Measurements from ENCODE around the gene SLC9C1. TPM values are rescaled to one million over a fixed set of nuclear protein-coding genes. Genes with fewer than 3 reads are reported as not detected.

Gene SLC9C1
- total RNA-seq, 1 experiment from 2014 or later: not detected

DNA sequence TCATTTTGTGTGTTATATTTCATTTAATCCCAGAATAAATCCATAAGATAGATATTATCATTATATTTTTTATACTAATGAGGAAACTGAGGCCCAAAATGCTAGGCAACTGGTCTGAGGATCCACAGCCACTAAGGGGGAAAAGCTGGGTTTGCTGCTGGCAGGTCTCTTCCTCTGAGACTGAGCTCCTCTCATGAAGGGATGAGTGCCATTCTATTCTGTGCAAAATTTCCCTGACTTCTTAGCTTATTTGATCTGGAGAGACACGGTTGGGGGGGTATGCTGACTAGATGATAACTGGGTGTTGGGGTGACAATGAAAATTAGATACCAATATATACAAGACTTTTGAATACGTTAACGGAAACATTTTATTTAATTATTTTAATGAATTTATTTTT is 162.9 kb downstream of the SLC9C1 start:
- no peaks in the 10 kb centered on the region for H3K4me1 ChIP-seq (ENCODE audit: insufficient read depth, low read length, poor library complexity, severe bottlenecking)
- ChIA-PET CTCF (no interaction called here), POLR2A (ENCODE audit: low non-redundant PET) (interaction anchor here (0.9 kb wide), 1 partner anchor 9 kb away, joined by 3 read pairs; no protein-coding TSS in a partner anchor)
- intact Hi-C loops (cut with micrococcal nuclease; ENCODE audit: unreplicated experiment): loop anchor here (10.0 kb wide), 1 partner anchor 184 kb away; no protein-coding TSS in a partner anchor
- TF ChIP-seq, protein P1, sequence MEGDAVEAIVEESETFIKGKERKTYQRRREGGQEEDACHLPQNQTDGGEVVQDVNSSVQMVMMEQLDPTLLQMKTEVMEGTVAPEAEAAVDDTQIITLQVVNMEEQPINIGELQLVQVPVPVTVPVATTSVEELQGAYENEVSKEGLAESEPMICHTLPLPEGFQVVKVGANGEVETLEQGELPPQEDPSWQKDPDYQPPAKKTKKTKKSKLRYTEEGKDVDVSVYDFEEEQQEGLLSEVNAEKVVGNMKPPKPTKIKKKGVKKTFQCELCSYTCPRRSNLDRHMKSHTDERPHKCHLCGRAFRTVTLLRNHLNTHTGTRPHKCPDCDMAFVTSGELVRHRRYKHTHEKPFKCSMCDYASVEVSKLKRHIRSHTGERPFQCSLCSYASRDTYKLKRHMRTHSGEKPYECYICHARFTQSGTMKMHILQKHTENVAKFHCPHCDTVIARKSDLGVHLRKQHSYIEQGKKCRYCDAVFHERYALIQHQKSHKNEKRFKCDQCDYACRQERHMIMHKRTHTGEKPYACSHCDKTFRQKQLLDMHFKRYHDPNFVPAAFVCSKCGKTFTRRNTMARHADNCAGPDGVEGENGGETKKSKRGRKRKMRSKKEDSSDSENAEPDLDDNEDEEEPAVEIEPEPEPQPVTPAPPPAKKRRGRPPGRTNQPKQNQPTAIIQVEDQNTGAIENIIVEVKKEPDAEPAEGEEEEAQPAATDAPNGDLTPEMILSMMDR (conservative IDR thresholded peaks at IDR 0.05; ENCODE audit: low read depth, low read length): no peak
- no peak for TF ChIP-seq EZH2 (IDR thresholded peaks at IDR 0.05; ENCODE audit: borderline replicate concordance, low read depth, low read length, poor library complexity, severe bottlenecking)
- no peaks in the 10 kb centered on the region for H3K9me3 ChIP-seq (ENCODE audit: low read depth, low read length, poor library complexity, severe bottlenecking)
- no peak overlapping the region for H3K27ac ChIP-seq (ENCODE audit: low read depth, low read length, poor library complexity, severe bottlenecking)
- H3K4me3 ChIP-seq (ENCODE audit: low read depth, low read length, poor library complexity, severe bottlenecking): no peak overlapping the region
- no peaks in the 10 kb centered on the region for H3K36me3 ChIP-seq (ENCODE audit: insufficient read depth, low read length, poor library complexity, severe bottlenecking)
- no peak for DNase-seq (ENCODE audit: low spot score)
- BruUV-seq (replicated peaks): no TSS peak
- H3K27me3 ChIP-seq (replicated peaks; ENCODE audit: insufficient read depth, low read depth, low read length, poor library complexity): no peaks in the 10 kb centered on the region

- no TSS peak for BruUV-seq (replicated peaks)
- Histone ChIP-seq H3K27me3 (replicated peaks; ENCODE audit: insufficient read depth, low read depth, low read length, poor library complexity) (no peaks in the 10 kb centered on the region), H3K27ac (ENCODE audit: low read depth, low read length, poor library complexity, severe bottlenecking) (no peak overlapping the region), H3K4me1 (ENCODE audit: insufficient read depth, low read length, poor library complexity, severe bottlenecking) (no peaks in the 10 kb centered on the region), H3K4me3 (ENCODE audit: low read depth, low read length, poor library complexity, severe bottlenecking) (no peak overlapping the region), H3K36me3 (ENCODE audit: insufficient read depth, low read length, poor library complexity, severe bottlenecking) (no peaks in the 10 kb centered on the region), H3K9me3 (ENCODE audit: low read depth, low read length, poor library complexity, severe bottlenecking) (no peaks in the 10 kb centered on the region)
- no peak for TF ChIP-seq EZH2 (IDR thresholded peaks at IDR 0.05; ENCODE audit: borderline replicate concordance, low read depth, low read length, poor library complexity, severe bottlenecking)
- POLR2A ChIA-PET (ENCODE audit: low non-redundant PET): interaction anchor here (0.9 kb wide), 1 partner anchor 9 kb away, joined by 3 read pairs; no protein-coding TSS in a partner anchor
- no peak for DNase-seq (ENCODE audit: low spot score)
- intact Hi-C loops (cut with micrococcal nuclease; ENCODE audit: unreplicated experiment): loop anchor here (10.0 kb wide), 1 partner anchor 184 kb away; no protein-coding TSS in a partner anchor
- CTCF ChIA-PET: no interaction called here
Measured at GRCh38 chr3:112130638-112130993, 163.4 kb downstream of the SLC9C1 start.

DNA sequence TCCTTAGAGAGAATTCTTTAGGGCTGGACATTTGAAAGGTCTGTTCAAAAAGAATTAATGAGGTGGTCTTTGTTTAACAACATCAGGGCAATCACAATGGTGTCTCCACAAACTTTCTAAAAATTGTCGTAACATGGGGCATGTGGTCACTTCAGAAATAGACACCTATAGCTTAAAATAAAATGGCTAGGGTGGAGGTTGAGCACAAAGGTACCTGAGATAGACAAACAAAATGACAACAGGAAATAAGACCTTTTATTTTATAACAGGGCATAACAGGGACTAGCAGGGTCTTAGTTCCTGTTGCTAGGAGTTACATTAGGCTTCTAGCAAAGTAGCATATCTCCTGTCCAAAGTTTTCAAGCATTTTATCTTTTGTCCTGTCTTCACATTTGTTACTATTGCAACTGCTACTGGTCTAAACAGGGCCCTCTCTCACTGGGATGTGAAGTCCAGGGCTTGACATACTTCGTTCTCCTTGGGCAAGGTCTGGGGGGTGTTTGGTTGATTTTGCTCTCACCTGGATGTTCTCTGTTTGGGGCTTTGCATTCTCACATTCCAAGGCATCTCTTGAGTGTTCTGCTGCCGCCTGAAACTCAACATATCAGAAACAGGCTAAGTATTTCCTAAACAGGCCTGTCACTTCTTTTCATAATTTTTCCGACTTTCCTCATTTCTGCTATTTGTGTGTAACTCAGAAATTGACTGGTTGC is 163.9 kb downstream of the SLC9C1 start:
- CTCF ChIA-PET: no interaction called here

More for the DNA sequence above, 163.9 kb downstream of the SLC9C1 start:
- Histone ChIP-seq H3K27ac (ENCODE audit: low read depth, low read length, poor library complexity, severe bottlenecking) (no peak overlapping the region), H3K9me3 (ENCODE audit: low read depth, low read length, poor library complexity, severe bottlenecking) (no peaks in the 10 kb centered on the region), H3K27me3 (replicated peaks; ENCODE audit: insufficient read depth, low read depth, low read length, poor library complexity) (no peaks in the 10 kb centered on the region), H3K4me3 (ENCODE audit: low read depth, low read length, poor library complexity, severe bottlenecking) (no peak overlapping the region), H3K36me3 (ENCODE audit: insufficient read depth, low read length, poor library complexity, severe bottlenecking) (no peaks in the 10 kb centered on the region), H3K4me1 (ENCODE audit: insufficient read depth, low read length, poor library complexity, severe bottlenecking) (no peaks in the 10 kb centered on the region)
- TF ChIP-seq EZH2 (IDR thresholded peaks at IDR 0.05; ENCODE audit: borderline replicate concordance, low read depth, low read length, poor library complexity, severe bottlenecking): no peak
- TF ChIP-seq, protein P1 (conservative IDR thresholded peaks at IDR 0.05; ENCODE audit: low read depth, low read length): no peak
- POLR2A ChIA-PET (ENCODE audit: low non-redundant PET): no interaction called here
- intact Hi-C loops (cut with micrococcal nuclease; ENCODE audit: unreplicated experiment): loop anchor here (10.0 kb wide), 1 partner anchor 185 kb away; no protein-coding TSS in a partner anchor
- no peak for DNase-seq (ENCODE audit: low spot score)
- BruUV-seq (replicated peaks): no TSS peak

Data from A673 (cell line).